ENCODE measurements around the gene TF. TPM values are rescaled to one million over a fixed set of nuclear protein-coding genes. Genes with fewer than 3 reads are reported as not detected.

Gene TF
- total RNA-seq, 1 donor from 2014 or later, result 2.3 TPM

DNA sequence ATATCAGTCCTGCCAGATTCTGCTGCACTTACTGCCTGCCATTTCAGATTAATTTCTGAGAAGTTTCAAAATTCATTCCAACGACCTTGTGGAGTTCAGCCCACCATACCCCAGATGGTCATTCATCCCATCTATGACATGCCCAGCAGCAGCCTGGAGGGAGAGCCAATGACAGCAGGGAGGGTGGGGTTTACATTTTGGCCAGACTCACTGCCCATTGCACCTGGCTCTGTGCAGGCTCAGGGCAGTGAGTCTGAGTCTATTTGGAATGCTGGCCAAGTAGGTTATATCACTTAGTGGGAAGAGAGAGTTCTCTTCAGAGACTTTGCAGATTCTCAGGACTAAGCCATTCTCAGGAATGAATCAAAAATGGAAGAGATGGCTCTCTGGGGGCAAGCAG, 80.9 kb downstream of the TF start:
- no peak overlapping the region for H3K4me3 Mint-ChIP-seq
- no peaks in the 10 kb centered on the region for H3K27me3 Mint-ChIP-seq
- H3K36me3 Mint-ChIP-seq, result peaks cover 28% of the 10 kb centered on the region
- H3K27ac Mint-ChIP-seq, result no peak overlapping the region
- TF ChIP-seq, protein P1, sequence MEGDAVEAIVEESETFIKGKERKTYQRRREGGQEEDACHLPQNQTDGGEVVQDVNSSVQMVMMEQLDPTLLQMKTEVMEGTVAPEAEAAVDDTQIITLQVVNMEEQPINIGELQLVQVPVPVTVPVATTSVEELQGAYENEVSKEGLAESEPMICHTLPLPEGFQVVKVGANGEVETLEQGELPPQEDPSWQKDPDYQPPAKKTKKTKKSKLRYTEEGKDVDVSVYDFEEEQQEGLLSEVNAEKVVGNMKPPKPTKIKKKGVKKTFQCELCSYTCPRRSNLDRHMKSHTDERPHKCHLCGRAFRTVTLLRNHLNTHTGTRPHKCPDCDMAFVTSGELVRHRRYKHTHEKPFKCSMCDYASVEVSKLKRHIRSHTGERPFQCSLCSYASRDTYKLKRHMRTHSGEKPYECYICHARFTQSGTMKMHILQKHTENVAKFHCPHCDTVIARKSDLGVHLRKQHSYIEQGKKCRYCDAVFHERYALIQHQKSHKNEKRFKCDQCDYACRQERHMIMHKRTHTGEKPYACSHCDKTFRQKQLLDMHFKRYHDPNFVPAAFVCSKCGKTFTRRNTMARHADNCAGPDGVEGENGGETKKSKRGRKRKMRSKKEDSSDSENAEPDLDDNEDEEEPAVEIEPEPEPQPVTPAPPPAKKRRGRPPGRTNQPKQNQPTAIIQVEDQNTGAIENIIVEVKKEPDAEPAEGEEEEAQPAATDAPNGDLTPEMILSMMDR (conservative IDR thresholded peaks at IDR 0.05), result no peak
- DNase-seq (ENCODE audit: extremely low spot score, unreplicated experiment), result no peak
- no peaks in the 10 kb centered on the region for H3K9me3 Mint-ChIP-seq
- no peaks in the 10 kb centered on the region for H3K4me1 Mint-ChIP-seq (ENCODE audit: unreplicated experiment)

DNA sequence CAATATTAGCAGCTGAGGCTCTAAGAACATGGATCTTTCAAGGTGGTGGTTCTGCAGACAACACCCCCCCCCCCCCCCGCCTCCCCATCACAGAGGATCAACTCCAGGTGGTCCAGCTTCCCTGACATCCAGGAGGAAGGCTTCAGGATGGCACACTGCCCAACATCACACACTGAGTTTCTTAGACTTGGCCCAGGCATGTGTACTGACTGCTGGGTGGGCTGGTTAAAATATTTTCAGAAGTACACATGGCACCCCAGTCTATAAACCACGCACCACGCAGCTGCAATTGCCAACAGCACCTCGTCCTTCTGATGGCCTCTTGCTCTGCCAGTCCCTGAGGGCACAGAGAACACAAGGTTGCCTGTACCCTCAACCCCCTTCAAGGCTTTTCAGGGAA, 81.5 kb downstream of the TF start:
- TF ChIP-seq, protein P1 (conservative IDR thresholded peaks at IDR 0.05), result no peak
- no peaks in the 10 kb centered on the region for H3K9me3 Mint-ChIP-seq
- no peak overlapping the region for H3K4me3 Mint-ChIP-seq
- H3K27me3 Mint-ChIP-seq, result no peaks in the 10 kb centered on the region
- H3K4me1 Mint-ChIP-seq (ENCODE audit: unreplicated experiment), result no peaks in the 10 kb centered on the region
- H3K27ac Mint-ChIP-seq, result no peak overlapping the region
- no peak for DNase-seq (ENCODE audit: extremely low spot score, unreplicated experiment)
- H3K36me3 Mint-ChIP-seq, result peaks cover 25% of the 10 kb centered on the region

DNA sequence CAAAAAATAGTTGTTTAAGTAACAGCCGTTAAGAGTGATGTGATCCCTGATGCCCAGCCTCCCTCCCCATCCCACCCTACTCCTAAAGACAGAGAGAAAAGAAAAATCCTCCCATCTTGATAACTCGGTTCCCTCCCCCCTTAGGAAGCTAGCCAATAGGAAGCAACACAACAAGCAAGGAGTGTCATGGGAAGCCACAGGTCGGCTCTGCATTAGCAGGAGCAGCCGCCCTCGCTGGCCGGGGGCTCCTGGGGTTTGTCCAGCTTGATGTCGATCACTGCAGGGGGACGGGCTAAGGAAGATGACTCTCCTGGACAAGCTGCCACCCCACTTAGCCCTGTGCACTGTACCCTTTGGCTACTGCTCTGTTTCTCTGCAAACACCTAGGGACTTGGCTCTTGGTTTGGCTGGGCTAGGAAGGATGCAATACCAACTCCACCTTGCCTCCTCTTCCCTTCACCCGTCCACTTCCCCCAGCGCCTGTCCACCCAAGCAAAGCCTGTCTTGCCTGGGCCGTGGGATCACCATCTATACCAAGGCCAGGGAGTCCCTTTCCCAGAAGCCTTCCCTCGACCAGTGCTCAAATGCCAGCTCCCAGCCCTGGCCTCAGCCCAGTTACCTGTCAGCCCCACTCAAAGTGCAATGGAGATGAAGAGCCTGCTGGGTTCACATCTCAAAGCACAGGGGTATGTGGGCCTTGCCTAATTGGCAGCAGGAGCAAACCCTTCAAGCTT, 82.5 kb downstream of the TF start:
- H3K27ac Mint-ChIP-seq, result no peak overlapping the region
- no peak overlapping the region for H3K4me3 Mint-ChIP-seq
- peaks cover 18% of the 10 kb centered on the region for H3K36me3 Mint-ChIP-seq
- H3K4me1 Mint-ChIP-seq (ENCODE audit: unreplicated experiment), result no peaks in the 10 kb centered on the region
- no peaks in the 10 kb centered on the region for H3K27me3 Mint-ChIP-seq
- H3K9me3 Mint-ChIP-seq, result no peaks in the 10 kb centered on the region
- TF ChIP-seq, protein P1 (conservative IDR thresholded peaks at IDR 0.05), result no peak
- DNase-seq (ENCODE audit: extremely low spot score, unreplicated experiment), result no peak

DNA sequence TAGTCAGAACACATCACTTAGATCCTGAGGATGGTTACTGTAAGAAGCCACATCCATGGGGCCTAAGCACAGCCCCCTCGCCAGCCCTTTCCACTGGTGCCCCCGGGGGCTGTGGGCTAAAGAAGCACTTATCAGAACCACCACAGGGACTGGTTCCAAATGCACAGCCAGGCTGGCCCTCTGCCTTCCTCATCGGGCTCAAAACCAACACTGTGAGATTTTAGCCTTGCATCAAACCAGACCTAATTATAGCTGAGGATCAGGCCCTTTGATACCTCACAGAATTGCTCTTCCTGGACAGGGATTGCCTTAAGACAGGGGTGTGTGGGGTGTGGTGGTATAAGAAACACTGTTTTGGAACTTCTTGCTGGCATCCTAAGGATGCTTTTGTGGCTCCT, 83.1 kb downstream of the TF start:
- Mint-ChIP-seq H3K4me1 (ENCODE audit: unreplicated experiment) (no peaks in the 10 kb centered on the region), H3K9me3 (no peaks in the 10 kb centered on the region), H3K36me3 (peaks cover 13% of the 10 kb centered on the region), H3K4me3 (no peak overlapping the region), H3K27ac (no peak overlapping the region), H3K27me3 (no peaks in the 10 kb centered on the region)
- TF ChIP-seq, protein P1 (conservative IDR thresholded peaks at IDR 0.05), result no peak
- no peak for DNase-seq (ENCODE audit: extremely low spot score, unreplicated experiment)

DNA sequence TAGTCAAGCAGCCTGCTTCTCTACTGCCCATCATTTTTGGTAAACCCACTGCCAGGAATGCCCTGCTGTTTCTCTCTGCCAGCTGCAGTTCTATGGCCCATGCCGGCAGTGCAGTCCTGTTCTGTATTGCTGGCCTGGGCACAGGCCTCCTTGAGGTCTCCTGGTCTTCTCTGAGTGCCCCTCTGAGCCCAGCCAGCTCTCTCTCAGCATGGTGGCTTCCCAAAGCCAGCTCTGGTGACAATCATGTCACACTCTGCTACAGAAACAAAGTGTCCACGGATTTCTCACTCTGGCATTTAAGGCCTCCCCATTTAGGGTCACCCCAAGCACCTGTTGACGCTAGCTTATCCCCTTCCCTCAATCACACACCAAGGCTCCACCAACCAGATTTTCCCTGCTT, 83.9 kb downstream of the TF start:
- Mint-ChIP-seq H3K27ac (no peak overlapping the region), H3K4me1 (ENCODE audit: unreplicated experiment) (no peaks in the 10 kb centered on the region), H3K27me3 (no peaks in the 10 kb centered on the region), H3K36me3 (peaks cover 14% of the 10 kb centered on the region), H3K4me3 (no peak overlapping the region), H3K9me3 (no peaks in the 10 kb centered on the region)
- TF ChIP-seq, protein P1 (conservative IDR thresholded peaks at IDR 0.05), result no peak
- no peak for DNase-seq (ENCODE audit: extremely low spot score, unreplicated experiment)
